Smooth muscle cell (in vitro differentiated cells): ENCODE results near the gene RNH1. TPM values are rescaled to one million over a fixed set of nuclear protein-coding genes. Genes with fewer than 3 reads are reported as not detected.

Experiments used
- DNase-seq: peaks from one replicate; lab custom pipeline; 2025; ENCODE audit not compliant: unreplicated experiment; lab: John Stamatoyannopoulos, UW
- H2AFZ ChIP-seq: fragments of 200-600 bp; sonication (generic); 2 replicates; pipeline ENCODE4 v1.6.0; 2016; ENCODE audit warnings: antibody characterized with exemption, low read depth, mild to moderate bottlenecking
- H3F3A ChIP-seq: fragments of 200-600 bp; sonication (generic); 2 replicates; pipeline ENCODE4 v1.6.0; 2017; ENCODE audit warnings: antibody characterized with exemption, low read depth
- H3K27ac ChIP-seq: fragments of 200-600 bp; sonication (generic); 2 replicates; pipeline ENCODE4 v1.5.1; 2016; ENCODE audit warnings: low read depth, mild to moderate bottlenecking
- H3K27me3 ChIP-seq: fragments of 200-600 bp; sonication (generic); 2 replicates; pipeline ENCODE4 v1.6.1; 2016; ENCODE audit warnings: low read depth, mild to moderate bottlenecking
- H3K36me3 ChIP-seq: fragments of 200-600 bp; sonication (generic); 2 replicates; pipeline ENCODE4 v1.5.1; 2016; ENCODE audit warnings: low read depth
- H3K4me1 ChIP-seq: fragments of 200-600 bp; sonication (generic); 2 replicates; pipeline ENCODE4 v1.5.1; 2016; ENCODE audit warnings: low read depth
- H3K4me2 ChIP-seq: fragments of 200-600 bp; sonication (generic); 2 replicates; pipeline ENCODE4 v1.6.0; 2016; ENCODE audit warnings: mild to moderate bottlenecking
- H3K4me3 ChIP-seq: fragments of 200-600 bp; sonication (generic); 2 replicates; pipeline ENCODE4 v1.5.1; 2016; ENCODE audit warnings: mild to moderate bottlenecking
- H3K79me2 ChIP-seq: fragments of 200-600 bp; sonication (generic); 2 replicates; pipeline ENCODE4 v1.6.0; 2016; ENCODE audit warnings: low read depth, mild to moderate bottlenecking
- H3K9ac ChIP-seq: fragments of 200-600 bp; sonication (generic); 2 replicates; pipeline ENCODE4 v1.6.0; 2016; ENCODE audit warnings: low read depth
- H3K9me3 ChIP-seq: fragments of 200-600 bp; sonication (generic); replicated peaks from 2 replicates; pipeline ENCODE4 v1.5.1; 2016; ENCODE audit warnings: low read depth
- H4K20me1 ChIP-seq: fragments of 200-600 bp; sonication (generic); 2 replicates; pipeline ENCODE4 v1.6.0; 2016; ENCODE audit warnings: low read depth
- CTCF ChIP-seq: fragments of 200-600 bp; sonication (generic); IDR thresholded peaks from 2 replicates; pipeline ENCODE4 v1.5.1; 2017; ENCODE audit warnings: borderline replicate concordance, mild to moderate bottlenecking, antibody characterized with exemption; ENCODE audit not compliant: insufficient read depth, poor library complexity, severe bottlenecking
- WGBS: methylation state at CpG from one replicate; pipeline ENCODE4 v1.1.7; 2016; ENCODE audit warnings: low lambda C conversion rate; 5-methylcytosine and 5-hydroxymethylcytosine counted together
- polyA plus RNA-seq: library from polyadenylated mRNA; unstranded; fragments of >200 nt; fragmentation: Nextera tagmentation; extraction: Ambion mirVana; gene quantifications from 2 replicates; pipeline ENCODE4 v1.2.1, GENCODE V29; 2016
- total RNA-seq: library from RNA; depleted of rRNA; stranded (reverse); fragments of >200 nt; gene quantifications from 2 replicates; pipeline ENCODE4 v1.2.3, GENCODE V29; 2014

The RNH1 gene
- total and polyA plus RNA-seq, 2 experiments from 2014 or later: 91.3 to 243 TPM

GRCh38 chr11:528815-529727 is 22.0 kb upstream of the RNH1 start:
- DNase-seq: no peak
- H3K9ac ChIP-seq: no peak overlapping the region
- H3K79me2 ChIP-seq: peaks cover 8% of the 10 kb centered on the region
- TF ChIP-seq CTCF: no peak
- H3K4me3 ChIP-seq: no peak overlapping the region
- H3K4me1 ChIP-seq: no peaks in the 10 kb centered on the region
- no peak overlapping the region for H3K4me2 ChIP-seq
- no peaks in the 10 kb centered on the region for H3K9me3 ChIP-seq
- H3K27ac ChIP-seq: no peak overlapping the region
- no peaks in the 10 kb centered on the region for H3K27me3 ChIP-seq
- 90% methylated on average over 25 of the region's 29 CpGs for WGBS
- peaks cover 30% of the 10 kb centered on the region for H4K20me1 ChIP-seq
- H2AFZ ChIP-seq: no peak overlapping the region
- no peaks in the 10 kb centered on the region for H3K36me3 ChIP-seq
- H3F3A ChIP-seq: no peaks in the 10 kb centered on the region

- no peaks in the 10 kb centered on the region for H3K4me1 ChIP-seq
- no peak for DNase-seq
- H3K27me3 ChIP-seq: no peaks in the 10 kb centered on the region
- no peak overlapping the region for H3K4me2 ChIP-seq
- H2AFZ ChIP-seq: no peak overlapping the region
- H3K9ac ChIP-seq: no peak overlapping the region
- H3K9me3 ChIP-seq: no peaks in the 10 kb centered on the region
- no peak for TF ChIP-seq CTCF
- H3F3A ChIP-seq: no peaks in the 10 kb centered on the region
- H4K20me1 ChIP-seq: peaks cover 22% of the 10 kb centered on the region
- no peaks in the 10 kb centered on the region for H3K36me3 ChIP-seq
- H3K27ac ChIP-seq: no peak overlapping the region
- 86% methylated on average over 30 of the region's 30 CpGs for WGBS
- H3K4me3 ChIP-seq: no peak overlapping the region
- no peaks in the 10 kb centered on the region for H3K79me2 ChIP-seq
Measured at GRCh38 chr11:528166-528814, 21.2 kb upstream of the RNH1 start.

- Histone ChIP-seq H3K4me2 (no peak overlapping the region), H3K4me3 (no peak overlapping the region), H4K20me1 (peaks cover 1% of the 10 kb centered on the region), H3K79me2 (no peaks in the 10 kb centered on the region), H3F3A (no peaks in the 10 kb centered on the region), H3K9ac (no peak overlapping the region), H2AFZ (no peak overlapping the region), H3K36me3 (no peaks in the 10 kb centered on the region), H3K27me3 (no peaks in the 10 kb centered on the region), H3K9me3 (no peaks in the 10 kb centered on the region), H3K27ac (no peak overlapping the region), H3K4me1 (no peaks in the 10 kb centered on the region)
- no peak for DNase-seq
- no peak for TF ChIP-seq CTCF
- WGBS: 95% methylated on average over 17 of the region's 17 CpGs
Measured at GRCh38 chr11:526192-526591, 19.1 kb upstream of the RNH1 start.
